ENCODE results near the gene ARID1A.
A peak's percentile ranks its signal among the peaks of the same experiment; 100 is the strongest.
"Not testable (repeated sequence)": the region's sequence is repeated elsewhere in the genome, so short reads cannot be mapped to it uniquely, and the experiment has no call there.

The ARID1A gene

DNA sequence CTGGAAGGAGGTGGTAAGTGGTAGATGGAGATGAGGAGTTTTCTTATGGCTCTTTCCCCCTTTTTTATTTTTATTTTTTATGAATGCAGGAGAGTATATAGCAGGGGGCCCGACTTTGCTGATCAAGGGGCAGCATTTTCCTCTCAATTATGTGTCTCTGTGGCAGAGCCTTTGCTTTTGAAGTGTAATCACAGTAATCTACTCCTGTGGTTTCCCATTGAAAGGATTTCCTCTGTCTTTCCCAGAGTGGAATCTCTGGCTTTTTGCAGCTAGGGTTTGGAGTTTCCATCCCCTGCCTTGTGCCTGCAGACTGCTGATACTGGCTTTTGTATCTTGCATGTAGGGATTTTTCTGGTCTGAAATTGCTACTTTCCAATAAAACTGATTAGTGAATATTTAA, 29.1 kb downstream of the ARID1A start:
- DNase-seq (ENCODE audit: low read depth in 1 of 2, low spot score in 1 of 2) = no peak
- TF ChIP-seq JUND (IDR thresholded peaks at IDR 0.05; ENCODE audit: low read depth) = no peak
- in situ Hi-C loops (cut with HindIII; ENCODE audit: low pct_unique_long_range_greater_than_20kb, low sequenced_read_pairs) = no loop called here

DNA sequence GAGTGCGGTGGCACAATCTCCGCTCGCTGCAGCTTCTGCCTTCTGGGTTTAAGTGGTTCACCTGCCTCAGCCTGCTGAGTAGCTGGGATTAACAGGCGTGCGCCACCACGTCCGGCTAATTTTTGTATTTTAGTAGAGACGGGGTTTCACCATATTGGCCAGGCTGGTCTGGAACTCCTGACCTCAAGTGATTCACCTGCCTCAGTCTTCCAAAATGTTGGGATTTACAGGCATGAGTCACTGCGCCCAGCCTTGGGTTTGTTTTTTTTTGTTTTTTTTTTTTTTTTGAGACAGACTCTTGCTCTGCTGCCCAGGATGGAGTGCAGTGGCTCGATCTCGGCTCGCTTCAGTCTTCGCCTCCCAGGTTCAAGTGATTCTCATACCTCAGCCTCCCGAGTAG, 30.1 kb downstream of the ARID1A start:
- in situ Hi-C loops (cut with HindIII; ENCODE audit: low pct_unique_long_range_greater_than_20kb, low sequenced_read_pairs); DNase-seq (ENCODE audit: low read depth in 1 of 2, low spot score in 1 of 2): not testable (repeated sequence)

DNA sequence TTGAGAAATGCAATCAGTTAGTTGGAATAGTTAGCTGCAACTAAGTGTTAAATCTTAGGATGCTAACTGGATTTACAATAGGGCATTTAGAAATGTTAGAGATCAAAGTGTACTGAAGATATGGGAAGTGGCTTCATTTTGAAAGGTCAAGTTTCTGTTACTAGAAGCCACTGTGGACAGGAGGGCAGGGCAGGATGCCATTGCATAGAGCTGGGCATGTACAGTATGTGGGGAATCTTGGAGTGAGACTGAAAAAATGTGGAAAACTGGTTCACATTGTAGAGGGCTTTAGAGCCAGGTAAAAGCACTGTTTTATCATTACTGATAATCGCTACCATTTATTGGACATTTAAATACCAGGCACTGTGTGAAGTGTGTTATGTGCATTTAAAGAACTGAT, 31.0 kb downstream of the ARID1A start:
- in situ Hi-C loops (cut with HindIII; ENCODE audit: low pct_unique_long_range_greater_than_20kb, low sequenced_read_pairs) = no loop called here
- DNase-seq (ENCODE audit: low read depth in 1 of 2, low spot score in 1 of 2) = no peak

DNA sequence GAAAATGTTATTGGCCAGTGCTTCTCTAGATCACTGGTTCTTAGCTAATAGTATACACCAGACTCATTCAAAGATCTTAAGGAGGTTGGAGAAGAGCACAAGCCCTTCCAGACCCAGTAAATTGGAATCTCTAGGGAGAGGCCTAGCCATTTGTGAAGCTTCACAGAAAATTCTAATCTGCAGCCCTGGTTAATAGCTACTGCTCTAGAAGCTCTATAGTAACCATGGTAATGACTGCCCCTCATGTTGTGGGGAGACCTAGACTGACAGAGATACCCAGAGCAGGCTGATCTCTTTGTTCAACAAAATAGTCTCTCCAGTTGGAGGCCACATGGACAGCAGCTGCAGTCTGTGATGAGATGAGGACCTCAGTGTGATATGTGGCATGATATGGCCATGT, 31.7 kb downstream of the ARID1A start:
- no peak for TF ChIP-seq JUND (IDR thresholded peaks at IDR 0.05; ENCODE audit: low read depth)
- no peak for DNase-seq (ENCODE audit: low read depth in 1 of 2, low spot score in 1 of 2)
- in situ Hi-C loops (cut with HindIII; ENCODE audit: low pct_unique_long_range_greater_than_20kb, low sequenced_read_pairs) = no loop called here

More for the DNA sequence above, 31.0 kb downstream of the ARID1A start:
- TF ChIP-seq JUND (IDR thresholded peaks at IDR 0.05; ENCODE audit: low read depth) = no peak

DNA sequence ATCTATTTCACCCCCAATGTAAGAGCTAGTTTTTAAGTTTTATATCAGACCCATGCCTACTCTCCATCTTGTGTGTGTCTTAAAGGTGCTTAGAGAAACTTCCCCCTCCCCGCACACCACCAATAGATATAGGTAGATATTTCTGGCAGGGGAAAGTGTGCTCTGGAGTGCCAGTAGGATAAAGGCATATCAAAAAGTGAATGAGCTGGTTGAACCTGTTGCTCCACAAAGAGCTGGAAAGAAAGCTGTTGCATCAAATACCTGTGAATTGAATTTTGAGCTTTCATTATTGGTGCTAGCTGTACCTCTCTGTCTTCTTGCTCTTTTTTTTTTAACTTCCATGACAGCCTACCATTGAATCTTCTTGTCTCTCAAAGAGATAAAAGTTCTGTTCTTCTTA, 32.8 kb downstream of the ARID1A start:
- in situ Hi-C loops (cut with HindIII; ENCODE audit: low pct_unique_long_range_greater_than_20kb, low sequenced_read_pairs) = no loop called here
- TF ChIP-seq JUND (IDR thresholded peaks at IDR 0.05; ENCODE audit: low read depth) = no peak
- peak in 1 of 2 experiments; percentile 49 for DNase-seq (ENCODE audit: low read depth in 1 of 2, low spot score in 1 of 2)

DNA sequence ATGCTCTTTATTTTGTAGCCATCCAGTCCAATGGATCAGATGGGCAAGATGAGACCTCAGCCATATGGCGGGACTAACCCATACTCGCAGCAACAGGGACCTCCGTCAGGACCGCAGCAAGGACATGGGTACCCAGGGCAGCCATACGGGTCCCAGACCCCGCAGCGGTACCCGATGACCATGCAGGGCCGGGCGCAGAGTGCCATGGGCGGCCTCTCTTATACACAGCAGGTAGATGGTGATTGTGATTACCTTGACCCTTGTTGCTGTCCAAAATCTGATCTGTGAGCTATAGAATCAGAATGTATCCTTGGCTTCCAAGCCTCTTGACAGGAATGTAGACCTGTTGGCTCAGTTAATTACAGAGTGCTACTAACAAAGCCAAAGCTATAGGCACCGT, 33.8 kb downstream of the ARID1A start:
- TF ChIP-seq JUND (IDR thresholded peaks at IDR 0.05; ENCODE audit: low read depth) = no peak
- in situ Hi-C loops (cut with HindIII; ENCODE audit: low pct_unique_long_range_greater_than_20kb, low sequenced_read_pairs) = no loop called here
- no peak for DNase-seq (ENCODE audit: low read depth in 1 of 2, low spot score in 1 of 2)

DNA sequence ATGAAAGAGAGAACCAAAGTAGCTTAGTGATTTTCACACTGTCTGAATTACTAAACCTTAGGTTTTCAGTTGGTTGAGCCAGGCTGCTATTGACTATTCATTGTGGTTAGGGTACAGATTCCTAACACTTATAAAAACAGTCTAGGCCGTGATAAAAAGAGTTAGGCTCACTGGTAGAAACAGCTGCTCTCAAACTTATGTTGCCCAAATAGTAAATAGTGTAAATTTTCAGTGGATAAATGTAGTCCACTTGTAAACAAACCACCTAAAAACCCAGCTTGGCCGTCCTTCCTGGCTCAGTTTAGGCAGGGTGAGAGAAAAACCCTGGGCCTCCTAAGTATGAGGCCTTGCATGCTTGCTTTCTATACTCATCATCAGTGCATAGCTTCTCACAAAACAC, 34.9 kb downstream of the ARID1A start:
- no peak for TF ChIP-seq JUND (IDR thresholded peaks at IDR 0.05; ENCODE audit: low read depth)
- DNase-seq (ENCODE audit: low read depth in 1 of 2, low spot score in 1 of 2) = no peak
- in situ Hi-C loops (cut with HindIII; ENCODE audit: low pct_unique_long_range_greater_than_20kb, low sequenced_read_pairs) = no loop called here

DNA sequence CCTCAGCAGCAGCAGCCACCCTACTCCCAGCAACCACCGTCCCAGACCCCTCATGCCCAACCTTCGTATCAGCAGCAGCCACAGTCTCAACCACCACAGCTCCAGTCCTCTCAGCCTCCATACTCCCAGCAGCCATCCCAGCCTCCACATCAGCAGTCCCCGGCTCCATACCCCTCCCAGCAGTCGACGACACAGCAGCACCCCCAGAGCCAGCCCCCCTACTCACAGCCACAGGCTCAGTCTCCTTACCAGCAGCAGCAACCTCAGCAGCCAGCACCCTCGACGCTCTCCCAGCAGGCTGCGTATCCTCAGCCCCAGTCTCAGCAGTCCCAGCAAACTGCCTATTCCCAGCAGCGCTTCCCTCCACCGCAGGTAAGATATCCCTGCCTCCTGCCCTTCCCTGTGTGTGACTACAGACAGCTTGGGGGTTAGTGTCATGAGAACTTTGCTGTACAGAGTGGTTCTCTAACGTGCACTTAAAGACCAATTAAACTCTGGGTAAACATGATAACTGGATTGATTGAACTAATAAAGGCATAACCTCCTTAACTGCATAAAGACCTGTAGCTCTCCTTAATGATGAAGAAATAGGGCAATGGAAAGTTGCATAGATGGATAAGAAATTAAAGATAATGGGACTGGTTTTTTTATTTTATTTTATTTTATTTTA, 35.6 kb downstream of the ARID1A start:
- DNase-seq (ENCODE audit: low read depth in 1 of 2, low spot score in 1 of 2) = no peak
- TF ChIP-seq JUND (IDR thresholded peaks at IDR 0.05; ENCODE audit: low read depth) = no peak
- in situ Hi-C loops (cut with HindIII; ENCODE audit: low pct_unique_long_range_greater_than_20kb, low sequenced_read_pairs) = no loop called here

DNA sequence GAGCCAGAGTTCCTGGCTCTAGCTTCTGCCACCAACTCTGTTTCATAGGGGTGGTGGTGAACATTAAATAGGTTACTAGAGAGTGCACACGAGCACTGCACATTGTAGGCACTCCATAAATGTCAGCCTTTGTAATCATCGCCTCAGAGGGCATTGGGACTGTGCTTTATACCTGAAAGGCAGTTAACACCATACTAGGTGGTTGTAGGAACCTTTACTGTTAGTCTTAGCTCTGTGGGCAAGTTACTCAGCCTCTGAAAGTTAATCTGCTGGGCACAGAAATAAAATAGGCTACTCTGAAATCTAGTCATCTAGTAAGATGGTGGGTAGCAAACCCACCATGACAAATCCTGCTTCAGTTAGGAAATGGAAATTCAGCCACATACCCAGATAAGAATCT, 37.6 kb downstream of the ARID1A start:
- in situ Hi-C loops (cut with HindIII; ENCODE audit: low pct_unique_long_range_greater_than_20kb, low sequenced_read_pairs) = no loop called here
- no peak for TF ChIP-seq JUND (IDR thresholded peaks at IDR 0.05; ENCODE audit: low read depth)
- no peak for DNase-seq (ENCODE audit: low read depth in 1 of 2, low spot score in 1 of 2)

DNA sequence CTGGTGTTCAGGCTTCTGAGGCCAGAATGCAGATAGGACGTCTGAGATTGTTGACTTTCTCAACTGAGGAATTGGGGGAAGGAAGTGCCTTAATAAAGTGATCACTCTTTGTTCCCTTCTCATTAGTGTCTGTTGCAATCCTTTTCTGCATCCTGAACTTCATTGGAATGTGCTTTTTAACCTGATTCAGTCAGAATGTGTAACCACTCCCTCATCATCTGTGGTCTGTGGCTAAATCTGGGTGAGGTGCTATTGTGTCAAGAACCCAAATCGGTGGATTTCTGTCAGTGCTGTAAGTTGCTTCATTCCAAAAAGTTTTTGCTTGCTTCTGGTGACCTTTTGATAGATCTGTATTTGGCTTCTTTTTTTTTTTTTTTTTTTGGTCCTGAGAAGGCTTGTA, 38.2 kb downstream of the ARID1A start:
- no peak for DNase-seq (ENCODE audit: low read depth in 1 of 2, low spot score in 1 of 2)
- in situ Hi-C loops (cut with HindIII; ENCODE audit: low pct_unique_long_range_greater_than_20kb, low sequenced_read_pairs) = no loop called here

DNA sequence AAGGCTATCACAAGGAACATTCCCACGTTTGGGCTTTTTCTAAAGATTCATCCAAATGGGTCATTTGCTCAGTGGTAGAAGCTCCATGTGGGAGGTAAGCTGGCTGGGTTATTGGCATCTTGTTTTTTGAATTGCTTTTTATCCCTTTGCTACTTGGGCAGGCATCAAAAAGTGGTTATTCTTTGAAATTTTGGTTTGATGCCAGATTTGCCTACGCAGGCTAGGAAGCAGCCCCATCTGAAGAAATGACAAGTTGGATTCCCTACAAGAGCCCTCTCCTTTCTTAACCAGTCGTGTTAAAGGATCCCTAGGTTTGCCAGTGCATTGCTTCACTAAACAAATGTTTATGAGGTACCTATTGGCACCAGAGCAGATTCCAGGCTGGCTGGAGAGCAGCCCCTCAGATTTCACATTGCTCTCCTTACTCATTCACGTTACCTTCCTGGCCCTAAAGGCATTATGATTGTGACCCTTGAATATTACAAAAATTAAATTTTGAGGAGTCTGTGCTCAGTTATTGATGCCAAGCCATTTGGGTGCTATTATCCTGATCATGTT, 38.8 kb downstream of the ARID1A start:
- no peak for TF ChIP-seq JUND (IDR thresholded peaks at IDR 0.05; ENCODE audit: low read depth)
- in situ Hi-C loops (cut with HindIII; ENCODE audit: low pct_unique_long_range_greater_than_20kb, low sequenced_read_pairs) = no loop called here
- DNase-seq (ENCODE audit: low read depth in 1 of 2, low spot score in 1 of 2) = no peak

More for the DNA sequence above, 38.2 kb downstream of the ARID1A start:
- no peak for TF ChIP-seq JUND (IDR thresholded peaks at IDR 0.05; ENCODE audit: low read depth)

DNA sequence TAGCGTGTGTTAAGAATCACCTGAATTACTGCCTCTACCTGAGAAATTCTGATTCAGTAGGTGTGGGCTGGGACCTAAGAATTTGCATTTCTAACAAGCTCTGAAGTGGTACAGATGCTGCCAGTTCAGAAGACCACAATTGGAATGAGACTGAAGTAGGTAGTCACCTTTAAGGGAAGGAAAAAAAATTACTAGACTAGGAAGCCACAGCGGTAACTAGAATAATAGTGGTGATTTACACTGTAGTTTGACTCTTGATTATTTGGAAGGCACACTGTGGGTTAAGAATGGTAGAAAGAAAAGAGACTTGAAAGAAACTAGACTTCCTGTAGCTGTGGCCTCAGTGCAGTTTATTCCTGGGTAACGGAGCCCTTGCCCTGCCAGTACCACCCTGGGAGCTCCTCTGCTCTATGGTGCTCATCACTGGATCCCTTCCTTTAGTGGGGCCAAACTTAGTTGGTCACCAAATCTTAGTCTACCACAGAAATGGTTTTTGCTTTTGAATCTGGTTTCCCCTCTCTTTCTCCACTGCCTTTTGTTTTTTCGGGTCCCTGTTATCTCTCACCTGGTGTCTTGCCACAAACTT, 43.6 kb downstream of the ARID1A start:
- no peak for DNase-seq (ENCODE audit: low read depth in 1 of 2, low spot score in 1 of 2)
- in situ Hi-C loops (cut with HindIII; ENCODE audit: low pct_unique_long_range_greater_than_20kb, low sequenced_read_pairs) = no loop called here
- no peak for TF ChIP-seq JUND (IDR thresholded peaks at IDR 0.05; ENCODE audit: low read depth)

DNA sequence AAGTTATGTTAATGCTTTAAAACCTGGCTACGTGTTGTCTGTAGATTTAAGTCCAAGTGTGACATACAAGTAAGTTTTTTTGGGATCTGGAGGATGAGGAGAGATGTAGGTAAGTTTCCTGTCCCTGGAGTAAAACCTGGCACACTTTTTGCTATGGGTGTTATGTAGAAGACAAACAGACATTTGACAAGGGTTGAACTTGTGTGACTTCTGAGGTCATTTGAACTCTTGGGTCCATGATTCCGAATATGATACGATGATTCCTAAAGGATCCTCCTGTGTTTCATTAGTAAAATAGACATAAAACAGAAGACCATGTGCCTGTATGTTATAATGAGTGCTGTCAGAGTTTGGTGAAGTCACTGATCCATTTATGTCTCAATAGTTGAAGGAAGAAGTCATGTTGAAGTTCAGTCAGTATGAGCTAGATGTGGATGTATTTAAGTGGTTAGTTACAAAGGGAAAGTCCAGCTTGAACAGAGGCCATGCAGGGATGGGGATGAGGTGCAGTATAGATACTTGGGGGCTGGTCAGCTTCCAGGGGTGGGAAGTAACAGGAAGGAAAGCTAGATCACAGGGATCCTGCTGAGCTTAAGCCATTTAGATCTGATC, 44.3 kb downstream of the ARID1A start:
- TF ChIP-seq JUND (IDR thresholded peaks at IDR 0.05; ENCODE audit: low read depth) = no peak
- in situ Hi-C loops (cut with HindIII; ENCODE audit: low pct_unique_long_range_greater_than_20kb, low sequenced_read_pairs) = no loop called here
- no peak for DNase-seq (ENCODE audit: low read depth in 1 of 2, low spot score in 1 of 2)

All from T47D (cell line).